Esophagus squamous epithelium (tissue), 5 donors: ENCODE results near the gene SENP3. TPM values are rescaled to one million over a fixed set of nuclear protein-coding genes. Genes with fewer than 3 reads are reported as not detected.

Experiments used
- DNase-seq: peaks from one replicate; lab custom pipeline; 2025; lab: John Stamatoyannopoulos, UW
- H3K27ac ChIP-seq, 4 donors: fragments of 200-600 bp; sonication (generic); one replicate each; pipeline ENCODE4 v1.5.1; 2016 to 2019; ENCODE audit warnings: mild to moderate bottlenecking in 1 of 4
- H3K27me3 ChIP-seq, 4 donors: fragments of 200-600 bp; sonication (generic); 1 replicate in 3 of 4; 2 replicates in 1 of 4; pipeline versions ENCODE4 v1.5.1 to v1.6.0; 2017 to 2021; ENCODE audit warnings: antibody characterized with exemption in 1 of 4
- H3K36me3 ChIP-seq, 3 donors: fragments of 200-600 bp; sonication (generic); one replicate each; pipeline ENCODE4 v1.5.1; 2016 to 2019
- H3K4me1 ChIP-seq, 3 donors: fragments of 200-600 bp; sonication (generic); one replicate each; pipeline ENCODE4 v1.5.1; 2017 to 2019
- H3K4me3 ChIP-seq, 4 donors: fragments of 200-600 bp; sonication (generic); 1 replicate in 3 of 4; 2 replicates in 1 of 4; pipeline ENCODE4 v1.5.1; 2016 to 2019; ENCODE audit warnings: mild to moderate bottlenecking in 2 of 4, moderate library complexity in 1 of 4
- H3K9me3 ChIP-seq, 3 donors: fragments of 200-600 bp; sonication (generic); one replicate each; pipeline ENCODE4 v1.5.1; 2016 to 2019
- CTCF ChIP-seq, 6 experiments: fragments of 450-650 bp in 4 of 6; fragments of 200-600 bp in 2 of 6; sonication (generic) in 2 of 6; IDR thresholded peaks; one replicate each; pipeline ENCODE4 v1.5.1; 2016 to 2019; ENCODE audit warnings: antibody characterized with exemption in 6 of 6, mild to moderate bottlenecking in 4 of 6, moderate library complexity in 4 of 6
- POLR2A ChIP-seq, 4 donors: fragments of 450-650 bp; IDR thresholded peaks; one replicate each; pipeline ENCODE4 v1.6.1; 2017; ENCODE audit warnings: antibody characterized with exemption in 4 of 4, mild to moderate bottlenecking in 4 of 4, moderate library complexity in 3 of 4
- WGBS, 2 donors: methylation state at CpG; one replicate each; pipeline ENCODE4 v1.1.5; 2018; 5-methylcytosine and 5-hydroxymethylcytosine counted together
- intact Hi-C: fragments of 100-400 bp; cut with DNase I; formaldehyde crosslinking; loops from one replicate; pipeline ENCODE4 v1.15.0; 2022
- total RNA-seq, 4 donors: library from RNA; depleted of rRNA; stranded (reverse); fragments of >200 nt; gene quantifications; one replicate each; pipeline ENCODE4 v1.1.0, GENCODE V29; 2016
- donor health status: DM: yes; HTN: yes; CAD: no.

The SENP3 gene
- total RNA-seq, 4 donors from 2014 or later = 32.1 to 65.4 (median 48.3) TPM

- H3K27ac ChIP-seq = peak overlapping the region; percentile 80 to 97 (median 89)
- 16 to 30% methylated on average over 17 to 18 of the region's 20 CpGs for WGBS, 2 donors
- H3K27me3 ChIP-seq = no peaks in the 10 kb centered on the region
- intact Hi-C loops = no loop called here
- H3K9me3 ChIP-seq = no peaks in the 10 kb centered on the region
- no peak for DNase-seq
- peak overlapping the region; percentile 57 to 88 (median 66) for H3K4me3 ChIP-seq
- H3K36me3 ChIP-seq = peaks cover 0 to 12% (median 0%) of the 10 kb centered on the region in 3 donors
- TF ChIP-seq CTCF (IDR thresholded peaks at IDR 0.05) = no peak
- TF ChIP-seq POLR2A (IDR thresholded peaks at IDR 0.05) = no peak
- peaks cover 15 to 37% (median 17%) of the 10 kb centered on the region in 3 donors for H3K4me1 ChIP-seq
Observed at GRCh38 chr17:7549401-7550055, 12.2 kb upstream of the SENP3 start.

DNA sequence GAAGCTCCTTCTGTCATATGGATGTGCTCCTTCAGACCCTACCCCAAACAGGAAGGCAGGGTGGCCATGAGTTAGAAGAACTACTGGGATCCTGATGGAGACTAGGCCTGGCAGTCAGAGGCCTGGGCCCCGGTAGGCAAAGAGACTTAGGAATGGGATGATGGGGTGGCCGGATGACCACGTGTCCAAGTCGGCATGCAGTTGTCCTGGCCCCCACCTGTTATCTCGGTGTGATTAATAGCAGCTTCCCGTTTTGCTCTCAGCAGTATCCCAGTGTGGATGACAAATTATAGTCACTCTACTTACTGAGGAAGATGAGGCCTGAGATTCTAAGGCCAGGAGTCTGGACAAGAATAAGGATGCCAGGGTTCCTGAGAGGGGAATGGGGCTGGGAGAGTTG is 11.4 kb upstream of the SENP3 start:
- Histone ChIP-seq H3K27me3 (no peaks in the 10 kb centered on the region), H3K4me1 (peaks cover 15 to 37% (median 17%) of the 10 kb centered on the region in 3 donors), H3K9me3 (no peaks in the 10 kb centered on the region), H3K27ac (peak overlapping the region in 2 of 4 donors; percentile 92 to 97), H3K36me3 (peaks cover 0 to 12% (median 0%) of the 10 kb centered on the region in 3 donors), H3K4me3 (peak overlapping the region in 1 of 4 donors; percentile 74)
- DNase-seq = no peak
- intact Hi-C loops = no loop called here
- TF ChIP-seq CTCF (IDR thresholded peaks at IDR 0.05) (no peak), POLR2A (IDR thresholded peaks at IDR 0.05) (no peak)
- WGBS, 2 donors = 48 to 73% methylated on average over 6 of the region's 6 CpGs

DNA sequence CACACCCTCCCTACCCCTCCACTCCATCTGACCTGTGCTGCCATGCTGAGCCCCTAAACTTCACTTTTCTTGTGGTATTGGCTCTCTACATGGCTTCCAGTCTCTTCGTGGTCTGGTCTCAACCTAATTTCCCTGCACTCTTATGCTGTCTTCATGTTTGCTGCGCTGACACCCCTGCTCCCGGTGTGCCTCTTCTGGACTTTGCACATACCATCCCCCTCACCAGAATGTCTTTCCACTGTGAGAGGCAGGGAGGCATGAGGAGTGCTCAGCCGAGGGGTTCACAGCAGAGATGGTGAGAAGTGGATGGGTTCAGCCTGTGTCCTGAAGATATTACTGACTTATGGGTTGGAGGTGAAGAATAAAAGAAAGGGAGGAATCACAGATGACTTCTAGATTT is 10.3 kb upstream of the SENP3 start:
- 85 to 87% methylated on average over 4 of the region's 4 CpGs for WGBS, 2 donors
- intact Hi-C loops = no loop called here
- no peak overlapping the region for H3K27ac ChIP-seq
- H3K4me1 ChIP-seq = peaks cover 15 to 37% (median 17%) of the 10 kb centered on the region in 3 donors
- no peaks in the 10 kb centered on the region for H3K27me3 ChIP-seq
- H3K9me3 ChIP-seq = no peaks in the 10 kb centered on the region
- no peak for TF ChIP-seq CTCF (IDR thresholded peaks at IDR 0.05)
- TF ChIP-seq POLR2A (IDR thresholded peaks at IDR 0.05) = no peak
- peaks cover 0 to 12% (median 0%) of the 10 kb centered on the region in 3 donors for H3K36me3 ChIP-seq
- H3K4me3 ChIP-seq = no peak overlapping the region
- DNase-seq = no peak

GRCh38 chr17:7552621-7553051 is 9.1 kb upstream of the SENP3 start:
- Histone ChIP-seq H3K9me3 (no peaks in the 10 kb centered on the region), H3K27ac (peak overlapping the region in 3 of 4 donors; percentile 30 to 52 (median 44)), H3K4me3 (no peak overlapping the region), H3K4me1 (peaks cover 22 to 49% (median 22%) of the 10 kb centered on the region in 3 donors), H3K27me3 (no peaks in the 10 kb centered on the region), H3K36me3 (peaks cover 0 to 12% (median 0%) of the 10 kb centered on the region in 3 donors)
- no peak for DNase-seq
- intact Hi-C loops = no loop called here
- TF ChIP-seq CTCF (IDR thresholded peaks at IDR 0.05) (no peak), POLR2A (IDR thresholded peaks at IDR 0.05) (no peak)
- WGBS, 2 donors = 57 to 66% methylated on average over 3 to 5 of the region's 6 CpGs

DNA sequence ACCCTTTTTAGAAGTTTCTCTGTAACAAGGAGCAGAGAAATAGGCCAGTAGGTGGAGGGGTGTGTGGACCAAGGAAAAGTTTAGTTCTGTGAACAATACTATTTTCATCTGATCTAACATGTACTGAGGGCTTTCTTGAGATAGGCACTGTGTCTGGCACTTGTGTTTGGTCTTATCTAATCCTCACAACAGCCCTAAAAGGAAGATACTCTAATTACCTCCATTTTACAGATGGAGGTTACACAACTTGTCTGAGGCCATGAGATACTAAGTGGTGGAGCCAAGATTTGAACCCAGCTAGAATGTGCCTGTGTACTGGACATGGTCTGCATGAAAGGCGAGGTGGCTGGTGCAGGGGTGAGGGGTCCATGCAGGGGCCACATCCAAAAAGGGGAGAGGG is 8.4 kb upstream of the SENP3 start:
- TF ChIP-seq CTCF (IDR thresholded peaks at IDR 0.05) = no peak
- no peak for TF ChIP-seq POLR2A (IDR thresholded peaks at IDR 0.05)
- H3K27ac ChIP-seq = peak overlapping the region in 2 of 4 donors; percentile 31 to 76

More for the DNA sequence above, 8.4 kb upstream of the SENP3 start:
- no peaks in the 10 kb centered on the region for H3K27me3 ChIP-seq
- H3K4me3 ChIP-seq = no peak overlapping the region
- peaks cover 24 to 49% (median 27%) of the 10 kb centered on the region in 3 donors for H3K4me1 ChIP-seq
- H3K9me3 ChIP-seq = no peaks in the 10 kb centered on the region
- 75 to 92% methylated on average over 1 of the region's 1 CpG for WGBS, 2 donors
- peaks cover 0 to 12% (median 0%) of the 10 kb centered on the region in 3 donors for H3K36me3 ChIP-seq
- intact Hi-C loops = no loop called here
- no peak for DNase-seq
